Trophoblast cell (in vitro differentiated cells and primary cell): ENCODE results near the gene PPP1R15B.
A peak's percentile ranks its signal among the peaks of the same experiment; 100 is the strongest.

Experiments
- DNase-seq, 2 donors: peaks; one replicate each; pipeline ENCODE4 v3.0.0-alpha.2; 2016
- H2AFZ ChIP-seq: 2 replicates; pipeline ENCODE4 v1.6.1; 2013; ENCODE audit warnings: low read length, moderate library complexity, mild to moderate bottlenecking; ENCODE audit not compliant: insufficient read depth, poor library complexity
- H2AK5ac ChIP-seq: 2 replicates; pipeline ENCODE4 v1.6.1; 2013; ENCODE audit warnings: mild to moderate bottlenecking, low read length
- H2BK120ac ChIP-seq: 2 replicates; pipeline ENCODE4 v1.6.1; 2013; ENCODE audit warnings: low read length, mild to moderate bottlenecking, moderate library complexity; ENCODE audit not compliant: insufficient read depth, poor library complexity
- H2BK12ac ChIP-seq: 2 replicates; pipeline ENCODE4 v1.6.1; 2013; ENCODE audit warnings: mild to moderate bottlenecking, low read length, moderate library complexity
- H2BK5ac ChIP-seq: 2 replicates; pipeline ENCODE4 v1.6.1; 2013; ENCODE audit warnings: low read length, low read depth, moderate library complexity, mild to moderate bottlenecking; ENCODE audit not compliant: poor library complexity
- H3K14ac ChIP-seq: 2 replicates; pipeline ENCODE4 v1.6.1; 2013; ENCODE audit warnings: mild to moderate bottlenecking, low read length
- H3K18ac ChIP-seq: 2 replicates; pipeline ENCODE4 v1.6.1; 2013; ENCODE audit warnings: mild to moderate bottlenecking, low read length
- H3K23ac ChIP-seq: 2 replicates; pipeline ENCODE4 v1.6.1; 2013; ENCODE audit warnings: low read length
- H3K27ac ChIP-seq: 2 replicates; pipeline ENCODE4 v1.5.1; 2013; ENCODE audit warnings: low read depth, mild to moderate bottlenecking, inconsistent platforms, low read length, moderate library complexity
- H3K27me3 ChIP-seq: 2 replicates; pipeline ENCODE4 v1.6.1; 2013; ENCODE audit warnings: inconsistent platforms, mild to moderate bottlenecking, low read length, moderate library complexity; ENCODE audit not compliant: insufficient read depth
- H3K36me3 ChIP-seq, 2 experiments: 1 replicate in 1 of 2; 2 replicates in 1 of 2; pipeline ENCODE4 v1.6.1; 2013; ENCODE audit warnings: low read length in 2 of 2, mild to moderate bottlenecking in 2 of 2, moderate library complexity in 1 of 2; ENCODE audit not compliant: insufficient read depth in 2 of 2, control insufficient read depth in 1 of 2
- H3K4ac ChIP-seq: 2 replicates; pipeline ENCODE4 v1.6.1; 2013; ENCODE audit warnings: low read depth, mild to moderate bottlenecking, low read length, moderate library complexity
- H3K4me1 ChIP-seq, 2 experiments: 1 replicate in 1 of 2; 2 replicates in 1 of 2; pipeline ENCODE4 v1.6.1; 2013; ENCODE audit warnings: low read length in 2 of 2, mild to moderate bottlenecking in 2 of 2, moderate library complexity in 1 of 2; ENCODE audit not compliant: insufficient read depth in 2 of 2, control insufficient read depth in 1 of 2
- H3K4me2 ChIP-seq: 2 replicates; pipeline ENCODE4 v1.6.1; 2013; ENCODE audit warnings: inconsistent platforms, mild to moderate bottlenecking, low read length, moderate library complexity
- H3K4me3 ChIP-seq: 2 replicates; pipeline ENCODE4 v1.5.1; 2013; ENCODE audit warnings: mild to moderate bottlenecking, low read depth, low read length, inconsistent platforms
- H3K79me1 ChIP-seq: one replicate; pipeline ENCODE4 v1.6.1; 2013; ENCODE audit warnings: low read length
- H3K79me2 ChIP-seq: 2 replicates; pipeline ENCODE4 v1.6.1; 2013; ENCODE audit warnings: low read length, mild to moderate bottlenecking; ENCODE audit not compliant: control insufficient read depth, insufficient read depth, poor library complexity
- H3K9ac ChIP-seq: 2 replicates; pipeline ENCODE4 v1.6.1; 2013; ENCODE audit warnings: mild to moderate bottlenecking, low read length
- H3K9me3 ChIP-seq: 2 replicates; pipeline ENCODE4 v1.6.1; 2013; ENCODE audit warnings: low read depth, mild to moderate bottlenecking, control low read depth, inconsistent platforms, low read length; ENCODE audit not compliant: insufficient read depth
- H4K12ac ChIP-seq: 2 replicates; pipeline ENCODE4 v1.6.1; 2013; ENCODE audit warnings: low read depth, mild to moderate bottlenecking, low read length, moderate library complexity
- H4K8ac ChIP-seq: 2 replicates; pipeline ENCODE4 v1.6.1; 2013; ENCODE audit warnings: low read depth, mild to moderate bottlenecking, low read length, moderate library complexity
- H4K91ac ChIP-seq: one replicate; pipeline ENCODE4 v1.6.1; 2013; ENCODE audit warnings: low read depth, mild to moderate bottlenecking, low read length, moderate library complexity
- WGBS: extraction: QIAGEN DNeasy Blood & Tissue Kit; methylation state at CpG from one replicate; pipeline ENCODE4 v1.1.7; 2013; ENCODE audit warnings: missing lambda C conversion rate; ENCODE audit not compliant: insufficient read length, insufficient coverage; ENCODE audit errors: extremely low coverage; 5-methylcytosine and 5-hydroxymethylcytosine counted together

The PPP1R15B gene

GRCh38 chr1:204421441-204421840 is 9.8 kb upstream of the PPP1R15B start:
- Histone ChIP-seq H3K79me1 (peaks cover 10% of the 10 kb centered on the region), H4K12ac (no peak overlapping the region), H3K4ac (no peak overlapping the region), H3K36me3 (peaks cover 10 to 14% of the 10 kb centered on the region in 2 experiments), H2AK5ac (no peak overlapping the region), H3K9ac (no peak overlapping the region), H4K8ac (no peak overlapping the region), H3K4me2 (no peak overlapping the region), H3K27ac (no peak overlapping the region), H2BK12ac (no peak overlapping the region), H2BK120ac (no peak overlapping the region), H3K79me2 (no peaks in the 10 kb centered on the region), H3K4me3 (no peak overlapping the region), H2AFZ (no peak overlapping the region), H3K9me3 (no peaks in the 10 kb centered on the region), H4K91ac (no peak overlapping the region), H2BK5ac (no peak overlapping the region), H3K23ac (no peak overlapping the region), H3K27me3 (no peaks in the 10 kb centered on the region), H3K18ac (no peak overlapping the region), H3K4me1 (peaks cover 14 to 24% of the 10 kb centered on the region in 2 experiments), H3K14ac (no peak overlapping the region)
- peak in 1 of 2 donors; percentile 5 for DNase-seq
- no CpG with 5 or more reads among the region's 1 CpG for WGBS

- H2BK120ac ChIP-seq: no peak overlapping the region
- no CpG with 5 or more reads among the region's 7 CpGs for WGBS
Observed at GRCh38 chr1:204420039-204421004, 8.7 kb upstream of the PPP1R15B start.

DNA sequence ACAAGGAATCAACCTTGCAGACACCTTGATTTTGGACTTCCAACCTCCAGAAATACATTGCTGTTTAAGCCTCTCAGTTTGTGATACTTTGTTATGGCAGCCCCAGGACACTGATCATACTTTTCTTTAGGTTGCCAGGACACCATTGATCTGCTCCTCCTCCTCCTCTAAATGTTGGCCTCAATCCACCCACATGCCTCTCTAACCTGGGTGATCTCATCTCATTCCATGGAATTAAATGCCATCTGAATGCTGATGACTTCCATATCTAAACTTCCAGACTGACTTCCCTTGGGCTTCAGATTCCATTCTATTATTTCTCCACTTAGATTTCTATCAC is 7.4 kb upstream of the PPP1R15B start:
- H3K4me1 ChIP-seq: peaks cover 17 to 23% of the 10 kb centered on the region in 2 experiments
- H2BK120ac ChIP-seq: peak overlapping the region; percentile 49
- H3K18ac ChIP-seq: no peak overlapping the region
- H2AFZ ChIP-seq: no peak overlapping the region
- no peak overlapping the region for H3K4me3 ChIP-seq
- H3K23ac ChIP-seq: no peak overlapping the region
- DNase-seq: peak; percentile 71 to 95
- no peak overlapping the region for H4K12ac ChIP-seq
- no peak overlapping the region for H3K4ac ChIP-seq
- peaks cover 2 to 5% of the 10 kb centered on the region in 2 experiments for H3K36me3 ChIP-seq
- H3K4me2 ChIP-seq: no peak overlapping the region
- no peak overlapping the region for H3K27ac ChIP-seq
- no peak overlapping the region for H3K14ac ChIP-seq
- no peak overlapping the region for H4K8ac ChIP-seq
- H3K79me2 ChIP-seq: no peaks in the 10 kb centered on the region
- no peaks in the 10 kb centered on the region for H3K9me3 ChIP-seq
- peak overlapping the region; percentile 15 for H4K91ac ChIP-seq
- H2BK12ac ChIP-seq: peak overlapping the region; percentile 32
- no peak overlapping the region for H2AK5ac ChIP-seq
- no peak overlapping the region for H3K9ac ChIP-seq
- peaks cover 10% of the 10 kb centered on the region for H3K79me1 ChIP-seq
- H2BK5ac ChIP-seq: no peak overlapping the region
- H3K27me3 ChIP-seq: no peaks in the 10 kb centered on the region

More at GRCh38 chr1:204420039-204421004, 8.7 kb upstream of the PPP1R15B start:
- Histone ChIP-seq H3K4me1 (peaks cover 17 to 23% of the 10 kb centered on the region in 2 experiments), H2BK5ac (no peak overlapping the region), H3K79me2 (no peaks in the 10 kb centered on the region), H2AFZ (no peak overlapping the region), H4K8ac (no peak overlapping the region), H4K91ac (no peak overlapping the region), H3K36me3 (peaks cover 10 to 14% of the 10 kb centered on the region in 2 experiments), H2BK12ac (no peak overlapping the region), H2AK5ac (no peak overlapping the region), H3K14ac (no peak overlapping the region), H3K4ac (no peak overlapping the region), H3K23ac (no peak overlapping the region), H3K9me3 (no peaks in the 10 kb centered on the region), H3K4me2 (no peak overlapping the region), H3K79me1 (peaks cover 10% of the 10 kb centered on the region), H4K12ac (no peak overlapping the region), H3K9ac (no peak overlapping the region), H3K4me3 (no peak overlapping the region), H3K18ac (no peak overlapping the region), H3K27ac (no peak overlapping the region), H3K27me3 (no peaks in the 10 kb centered on the region)
- DNase-seq: peak in 1 of 2 donors; percentile 16

DNA sequence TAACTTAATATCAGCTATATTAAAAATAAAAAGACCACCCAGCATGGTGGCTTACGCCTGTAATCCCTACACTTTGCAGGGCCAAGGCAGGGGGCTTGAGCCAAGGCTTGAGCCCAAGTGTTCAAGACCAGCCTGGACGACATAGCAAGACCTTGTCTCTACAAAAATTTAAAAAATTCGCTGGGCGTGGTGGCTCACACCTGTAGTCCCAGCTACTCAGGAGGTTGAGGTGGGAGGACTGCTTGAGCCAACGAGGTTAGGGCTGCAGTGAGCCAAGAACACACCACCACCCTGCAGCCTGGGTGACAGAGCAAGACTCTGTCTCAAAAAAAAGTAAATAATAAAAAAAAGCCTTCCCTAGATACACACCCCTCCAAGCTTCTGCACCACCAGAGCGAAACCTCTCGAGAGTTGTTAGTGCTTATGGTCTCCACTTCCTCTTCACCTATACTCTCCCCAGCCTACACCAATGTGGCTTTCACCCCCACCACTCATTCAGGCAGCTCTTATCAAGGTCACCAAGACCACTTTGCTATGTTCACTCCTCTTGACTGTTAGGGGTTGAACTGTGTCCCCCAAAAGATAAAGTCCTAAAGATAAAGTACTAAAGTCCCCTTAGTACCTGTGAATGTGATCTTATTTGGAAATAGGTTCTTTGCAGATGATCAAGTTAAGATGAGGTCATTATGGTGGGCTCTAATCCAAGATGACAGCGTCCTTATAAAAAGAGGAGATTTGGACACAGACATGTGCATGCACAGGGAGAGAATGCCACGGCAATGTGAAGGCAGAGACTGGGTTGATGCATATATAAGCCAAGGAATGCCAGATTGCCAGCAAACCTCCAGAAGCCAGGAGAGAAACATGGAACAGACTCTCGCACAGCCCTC is 6.8 kb upstream of the PPP1R15B start:
- Histone ChIP-seq H2BK5ac (no peak overlapping the region), H3K27me3 (no peaks in the 10 kb centered on the region), H3K14ac (no peak overlapping the region), H3K27ac (peak overlapping the region; percentile 89), H3K4ac (no peak overlapping the region), H2BK12ac (peak overlapping the region; percentile 32), H3K4me2 (no peak overlapping the region), H3K79me2 (no peaks in the 10 kb centered on the region), H4K8ac (no peak overlapping the region), H3K4me3 (no peak overlapping the region), H2AK5ac (no peak overlapping the region), H2AFZ (no peak overlapping the region), H4K12ac (no peak overlapping the region), H4K91ac (peak overlapping the region; percentile 15), H3K9ac (no peak overlapping the region), H2BK120ac (peak overlapping the region; percentile 64), H3K9me3 (no peaks in the 10 kb centered on the region), H3K36me3 (peaks cover 0 to 2% of the 10 kb centered on the region in 2 experiments), H3K18ac (no peak overlapping the region), H3K4me1 (peaks cover 17 to 23% of the 10 kb centered on the region in 2 experiments), H3K23ac (no peak overlapping the region), H3K79me1 (peaks cover 10% of the 10 kb centered on the region)
- DNase-seq: peak; percentile 81 to 92
- WGBS: no CpG with 5 or more reads among the region's 10 CpGs
